Duodenal mucosa (tissue), 2 donors: Measurements from ENCODE around the gene TOP3B.

ENCODE experiments used
- H3K27ac ChIP-seq: one replicate; pipeline ENCODE4 v1.7.0; 2013; ENCODE audit warnings: low read depth, low read length
- H3K27me3 ChIP-seq, 2 donors: one replicate each; pipeline ENCODE4 v1.7.0; 2013; ENCODE audit warnings: low read length in 2 of 2, control low read depth in 1 of 2; ENCODE audit not compliant: insufficient read depth in 2 of 2, control insufficient read depth in 1 of 2
- H3K36me3 ChIP-seq, 2 donors: one replicate each; pipeline ENCODE4 v1.7.0; 2013; ENCODE audit warnings: low read length in 2 of 2, control low read depth in 1 of 2; ENCODE audit not compliant: insufficient read depth in 2 of 2, control insufficient read depth in 1 of 2
- H3K4me1 ChIP-seq, 2 donors: one replicate each; pipeline ENCODE4 v1.7.0; 2013; ENCODE audit warnings: low read length in 2 of 2, control low read depth in 1 of 2; ENCODE audit not compliant: insufficient read depth in 2 of 2, control insufficient read depth in 1 of 2
- H3K4me3 ChIP-seq, 2 donors: one replicate each; pipeline ENCODE4 v1.7.0; 2013; ENCODE audit warnings: low read length in 2 of 2, low read depth in 1 of 2
- H3K9ac ChIP-seq, 2 donors: one replicate each; pipeline ENCODE4 v1.7.0; 2013; ENCODE audit warnings: low read length in 2 of 2, low read depth in 1 of 2
- H3K9me3 ChIP-seq, 2 donors: one replicate each; pipeline ENCODE4 v1.7.0; 2013; ENCODE audit warnings: low read length in 2 of 2, control low read depth in 1 of 2; ENCODE audit not compliant: control insufficient read depth in 1 of 2

The TOP3B gene

GRCh38 chr22:21970800-21971617 lies 11.6 kb downstream of the TOP3B start:
- H3K4me1 ChIP-seq = no peaks in the 10 kb centered on the region
- H3K36me3 ChIP-seq = peaks cover 56 to 90% of the 10 kb centered on the region in 2 donors
- no peak overlapping the region for H3K4me3 ChIP-seq
- no peaks in the 10 kb centered on the region for H3K27me3 ChIP-seq
- no peak overlapping the region for H3K27ac ChIP-seq
- H3K9ac ChIP-seq = no peak overlapping the region
- no peaks in the 10 kb centered on the region for H3K9me3 ChIP-seq

DNA sequence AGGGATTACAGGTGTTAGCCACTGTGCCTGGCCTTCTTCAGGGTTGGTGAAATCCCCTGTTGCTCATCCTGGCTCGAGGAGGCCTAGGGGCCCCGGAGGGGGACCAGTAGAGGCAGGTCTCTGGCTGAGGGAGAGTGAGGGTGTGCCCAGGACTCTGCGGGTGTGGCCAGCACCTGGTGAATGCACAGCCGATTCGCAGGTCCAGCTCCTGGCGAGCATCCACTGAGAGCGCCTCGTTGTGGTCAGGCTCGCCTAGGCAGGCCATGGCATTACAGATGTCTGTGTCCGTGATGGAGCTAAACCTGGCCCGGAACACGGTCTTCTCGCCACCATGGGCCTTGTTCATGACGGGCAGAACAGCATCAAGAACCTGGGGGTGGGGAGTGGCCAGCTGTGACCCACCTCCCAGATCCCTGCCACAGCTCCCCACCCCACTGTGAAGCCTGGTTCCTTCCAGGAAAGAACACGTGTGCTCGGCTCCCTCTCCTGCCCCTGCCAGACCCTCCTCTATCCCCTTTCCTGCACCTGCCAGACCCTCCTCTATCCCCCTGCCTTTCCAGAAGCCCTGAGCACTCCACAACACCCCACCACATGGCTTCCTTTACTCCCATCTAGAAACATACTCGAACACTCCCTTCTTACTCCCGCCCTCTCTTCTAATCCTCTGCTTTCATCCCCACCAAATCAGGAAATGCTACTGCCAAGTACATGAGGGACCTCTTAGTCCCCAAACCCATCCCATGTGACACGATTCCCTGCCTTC lies 12.4 kb downstream of the TOP3B start:
- Histone ChIP-seq H3K36me3 (peaks cover 54 to 88% of the 10 kb centered on the region in 2 donors), H3K9ac (no peak overlapping the region), H3K9me3 (no peaks in the 10 kb centered on the region), H3K4me1 (no peaks in the 10 kb centered on the region), H3K27me3 (no peaks in the 10 kb centered on the region), H3K4me3 (no peak overlapping the region), H3K27ac (no peak overlapping the region)

DNA sequence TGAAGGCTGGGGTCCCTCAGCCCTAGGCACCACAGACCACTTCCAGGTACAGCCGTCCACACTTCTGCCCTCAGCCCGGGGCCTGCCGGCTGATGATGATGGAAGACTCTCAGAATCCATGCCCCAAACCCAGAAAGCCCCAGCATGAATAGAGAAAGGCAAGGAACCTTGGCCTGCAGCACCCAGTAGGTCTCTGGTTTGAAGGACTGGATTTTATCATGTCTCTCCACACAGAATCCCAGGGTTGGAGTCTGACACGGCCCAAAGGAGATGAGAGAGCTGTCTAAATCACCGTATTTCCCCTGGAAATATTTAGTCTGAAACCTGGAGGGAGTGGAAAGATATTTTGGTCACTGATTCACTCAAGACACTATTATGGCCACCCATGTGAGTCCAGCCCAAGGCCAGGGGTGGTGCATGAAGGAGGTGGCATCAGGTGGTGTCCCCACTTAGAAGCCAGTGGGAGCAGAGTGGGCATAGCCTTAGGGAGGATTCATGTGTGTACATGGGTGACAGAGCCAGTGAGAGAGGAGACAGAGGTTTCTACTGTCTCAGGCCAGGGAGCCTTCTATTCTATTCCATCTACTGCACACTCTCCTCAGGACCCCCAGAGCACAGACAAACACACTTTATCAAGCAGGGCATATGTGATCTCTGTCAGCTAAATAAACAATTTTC lies 14.0 kb downstream of the TOP3B start:
- Histone ChIP-seq H3K27me3 (no peaks in the 10 kb centered on the region), H3K9ac (no peak overlapping the region), H3K27ac (no peak overlapping the region), H3K4me3 (no peak overlapping the region), H3K36me3 (peaks cover 55 to 89% of the 10 kb centered on the region in 2 donors), H3K9me3 (no peaks in the 10 kb centered on the region), H3K4me1 (no peaks in the 10 kb centered on the region)

- peaks cover 59 to 87% of the 10 kb centered on the region in 2 donors for H3K36me3 ChIP-seq
- no peak overlapping the region for H3K27ac ChIP-seq
- no peak overlapping the region for H3K4me3 ChIP-seq
- H3K9me3 ChIP-seq = no peaks in the 10 kb centered on the region
- no peaks in the 10 kb centered on the region for H3K4me1 ChIP-seq
- H3K27me3 ChIP-seq = no peaks in the 10 kb centered on the region
- no peak overlapping the region for H3K9ac ChIP-seq
These were observed 14.8 kb downstream of the TOP3B start for GRCh38 chr22:21967693-21968271.

DNA sequence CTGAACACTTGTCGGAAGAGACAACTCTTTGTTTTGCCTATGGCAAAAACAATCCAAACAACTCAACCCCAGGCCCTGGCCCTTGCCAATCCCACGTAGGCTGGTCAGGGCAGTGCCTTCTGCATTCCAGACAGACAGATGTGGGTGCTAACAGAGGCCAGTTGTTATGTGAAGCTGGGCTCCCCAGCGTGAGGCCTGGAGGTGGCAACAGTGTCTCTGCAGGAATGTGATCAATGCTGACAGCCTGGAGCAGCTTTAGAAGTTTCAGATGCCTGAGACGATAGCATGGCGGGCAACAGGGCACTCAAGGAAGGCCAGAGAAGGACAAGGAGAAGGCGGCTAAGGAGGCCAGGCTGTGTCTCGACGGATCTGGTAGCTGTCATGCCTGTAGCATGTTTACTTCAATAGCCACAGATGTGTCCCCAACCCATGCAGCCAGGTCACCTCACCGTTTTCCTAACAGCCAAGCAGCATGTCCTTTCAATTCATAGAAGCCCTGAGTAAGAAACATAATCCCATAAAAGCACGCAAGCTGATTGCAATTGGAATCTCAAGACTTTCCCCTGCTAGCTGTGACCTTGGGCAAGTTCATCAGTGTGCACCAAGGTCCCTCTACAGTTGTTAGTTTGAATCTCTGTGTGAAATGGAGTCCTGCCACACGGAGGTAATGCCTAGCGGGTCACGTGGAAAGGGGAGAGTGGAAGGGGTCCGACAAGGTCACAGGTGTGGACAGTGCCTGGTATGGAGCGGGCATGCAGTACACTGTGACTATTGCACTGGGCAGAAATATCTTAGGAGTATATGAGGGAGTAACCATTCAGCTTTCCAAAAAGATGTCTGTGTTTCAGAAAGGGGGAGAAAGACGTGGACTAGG lies 15.7 kb downstream of the TOP3B start:
- H3K9ac ChIP-seq = no peak overlapping the region
- peaks cover 57 to 88% of the 10 kb centered on the region in 2 donors for H3K36me3 ChIP-seq
- H3K4me1 ChIP-seq = no peaks in the 10 kb centered on the region
- no peak overlapping the region for H3K27ac ChIP-seq
- H3K27me3 ChIP-seq = no peaks in the 10 kb centered on the region
- H3K4me3 ChIP-seq = no peak overlapping the region
- H3K9me3 ChIP-seq = no peaks in the 10 kb centered on the region

DNA sequence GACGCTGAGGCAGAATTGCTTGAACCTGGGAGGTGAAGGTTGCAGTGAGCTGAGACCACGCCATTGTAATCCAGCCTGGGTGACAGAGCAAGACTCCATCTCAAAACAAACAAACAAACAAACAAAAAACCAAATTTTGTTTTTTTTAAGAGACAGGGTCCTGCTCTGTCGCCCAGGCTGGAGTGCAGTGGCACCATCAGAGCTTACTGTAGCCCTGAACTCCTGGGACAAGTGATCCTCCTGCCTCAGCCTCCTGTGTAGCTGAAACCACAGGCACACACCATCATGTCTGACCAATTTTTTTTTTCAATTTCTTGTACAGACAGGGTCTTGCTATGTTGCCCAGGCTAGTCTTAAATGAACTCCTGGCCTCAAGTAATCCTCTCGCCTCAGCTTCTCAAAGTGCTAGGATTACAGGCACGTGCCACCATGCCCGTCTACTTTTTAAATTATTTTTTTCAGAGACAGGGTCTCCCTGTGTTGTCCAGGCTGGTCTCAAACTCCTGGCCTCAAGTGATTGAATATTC lies 16.8 kb downstream of the TOP3B start:
- H3K36me3 ChIP-seq = peaks cover 46 to 85% of the 10 kb centered on the region in 2 donors
- peaks cover 0 to 6% of the 10 kb centered on the region in 2 donors for H3K4me1 ChIP-seq
- H3K4me3 ChIP-seq = no peak overlapping the region
- H3K9me3 ChIP-seq = no peaks in the 10 kb centered on the region
- no peak overlapping the region for H3K27ac ChIP-seq
- no peak overlapping the region for H3K9ac ChIP-seq
- H3K27me3 ChIP-seq = no peaks in the 10 kb centered on the region

DNA sequence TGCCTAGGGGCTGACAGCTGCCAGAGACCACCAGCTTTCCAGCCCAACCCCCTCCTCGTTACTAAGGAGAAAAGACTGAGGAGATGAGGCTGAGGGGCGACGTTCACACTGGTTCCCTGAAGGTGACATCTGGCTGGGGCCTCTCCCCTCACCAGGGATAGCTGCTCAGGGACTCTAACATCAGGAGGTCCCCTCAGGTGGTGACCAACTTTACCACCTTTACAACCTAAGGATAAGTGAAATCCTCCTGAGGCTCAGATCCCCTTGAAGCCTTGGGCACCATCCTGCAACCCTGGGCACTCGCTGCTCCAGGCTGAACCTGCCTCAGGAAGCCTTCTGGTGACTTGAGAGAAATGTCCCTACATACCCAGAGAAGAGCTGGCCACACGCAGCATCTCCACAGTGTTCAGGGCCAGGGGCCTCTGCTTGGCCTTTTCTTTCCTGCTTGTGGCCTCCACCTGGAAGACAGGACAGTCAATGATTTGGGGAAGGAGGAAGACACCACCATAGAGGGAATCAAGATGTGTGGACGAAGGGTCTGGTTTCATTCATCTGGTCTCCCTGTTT lies 17.6 kb downstream of the TOP3B start:
- Histone ChIP-seq H3K36me3 (peaks cover 44 to 76% of the 10 kb centered on the region in 2 donors), H3K27ac (no peak overlapping the region), H3K4me3 (no peak overlapping the region), H3K4me1 (peaks cover 0 to 6% of the 10 kb centered on the region in 2 donors), H3K9ac (no peak overlapping the region), H3K9me3 (no peaks in the 10 kb centered on the region), H3K27me3 (no peaks in the 10 kb centered on the region)

DNA sequence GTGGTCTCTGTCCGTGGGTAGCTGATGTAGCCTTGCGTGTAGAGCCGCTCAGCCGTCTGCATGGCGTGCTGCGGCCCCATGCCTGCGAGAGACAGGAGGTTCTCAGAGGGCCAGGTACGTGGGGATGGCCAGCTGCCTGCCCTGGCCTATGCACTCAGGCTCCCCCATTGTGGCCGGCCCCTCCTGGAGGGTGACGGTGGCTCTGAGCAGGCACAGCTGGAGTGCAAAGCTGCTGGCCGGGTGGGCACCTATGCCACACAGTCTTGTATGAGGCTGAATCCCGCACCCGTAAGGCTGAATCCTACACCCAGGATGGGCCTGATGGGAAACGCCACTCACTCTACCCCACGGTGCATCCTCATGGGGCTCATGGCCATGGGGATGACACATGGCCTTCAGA lies 18.4 kb downstream of the TOP3B start:
- peaks cover 0 to 6% of the 10 kb centered on the region in 2 donors for H3K4me1 ChIP-seq
- H3K9me3 ChIP-seq = no peaks in the 10 kb centered on the region
- H3K4me3 ChIP-seq = no peak overlapping the region
- H3K36me3 ChIP-seq = peaks cover 47 to 82% of the 10 kb centered on the region in 2 donors
- H3K27ac ChIP-seq = no peak overlapping the region
- no peaks in the 10 kb centered on the region for H3K27me3 ChIP-seq
- H3K9ac ChIP-seq = no peak overlapping the region

DNA sequence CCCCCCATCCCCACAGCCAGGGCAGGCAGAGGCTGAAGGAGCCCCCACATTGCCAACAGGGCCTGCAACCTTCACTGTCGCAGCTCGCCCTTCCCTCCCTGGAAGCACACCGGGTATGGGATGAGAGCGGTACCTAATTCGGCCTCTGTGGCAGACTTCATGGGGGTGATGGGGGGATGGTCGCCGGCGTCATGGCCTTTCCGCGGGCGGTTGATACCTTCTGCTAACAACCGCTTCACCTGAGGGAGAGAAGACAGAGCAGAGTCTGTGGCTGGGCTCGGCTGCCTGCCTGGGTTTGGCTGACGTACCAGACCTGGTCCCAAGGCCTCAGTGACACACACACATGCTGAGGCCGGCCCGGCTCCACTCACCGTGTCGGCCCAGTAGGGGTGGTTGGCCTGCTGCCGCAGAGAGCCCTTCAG lies 18.8 kb downstream of the TOP3B start:
- Histone ChIP-seq H3K9me3 (no peaks in the 10 kb centered on the region), H3K9ac (no peak overlapping the region), H3K36me3 (peaks cover 47 to 82% of the 10 kb centered on the region in 2 donors), H3K4me3 (no peak overlapping the region), H3K27ac (no peak overlapping the region), H3K27me3 (no peaks in the 10 kb centered on the region), H3K4me1 (peaks cover 0 to 6% of the 10 kb centered on the region in 2 donors)
